Peyer's patch (tissue), 4 donors: ENCODE measurements around the gene RNH1. TPM values are rescaled to one million over a fixed set of nuclear protein-coding genes. Genes with fewer than 3 reads are reported as not detected.

Source experiments
- DNase-seq, 3 donors: peaks; one replicate each; pipeline ENCODE4 v3.0.0-alpha.2; 2017 to 2019
- H3K27ac ChIP-seq, 4 donors: fragments of 200-600 bp; sonication (generic); one replicate each; pipeline ENCODE4 v1.5.1; 2016 to 2019
- H3K27me3 ChIP-seq, 2 donors: fragments of 200-600 bp; sonication (generic); one replicate each; pipeline ENCODE4 v1.5.1; 2019
- H3K36me3 ChIP-seq, 3 donors: fragments of 200-600 bp; sonication (generic); one replicate each; pipeline ENCODE4 v1.5.1; 2016 to 2019
- H3K4me1 ChIP-seq, 4 donors: fragments of 200-600 bp; sonication (generic); one replicate each; pipeline ENCODE4 v1.5.1; 2016 to 2019
- H3K4me3 ChIP-seq, 4 donors: fragments of 200-600 bp; sonication (generic); 1 replicate in 3 of 4; 2 replicates in 1 of 4; pipeline ENCODE4 v1.5.1; 2016 to 2019; ENCODE audit warnings: mild to moderate bottlenecking in 1 of 4
- H3K9me3 ChIP-seq, 4 donors: fragments of 200-600 bp; sonication (generic); one replicate each; pipeline ENCODE4 v1.5.1; 2016 to 2019; ENCODE audit warnings: mild to moderate bottlenecking in 1 of 4
- CTCF ChIP-seq, 6 experiments: fragments of 450-650 bp in 4 of 6; fragments of 200-600 bp in 2 of 6; sonication (generic) in 1 of 6; IDR thresholded peaks; one replicate each; pipeline ENCODE4 v1.5.1; 2017 to 2019; ENCODE audit warnings: antibody characterized with exemption in 6 of 6, mild to moderate bottlenecking in 3 of 6, moderate library complexity in 1 of 6
- POLR2A ChIP-seq, 2 donors: fragments of 450-650 bp; IDR thresholded peaks; one replicate each; pipeline ENCODE4 v1.5.1; 2017; ENCODE audit warnings: antibody characterized with exemption in 2 of 2, mild to moderate bottlenecking in 2 of 2, moderate library complexity in 2 of 2
- total RNA-seq, 4 donors: library from RNA; depleted of rRNA; stranded (reverse); fragments of >200 nt; gene quantifications; one replicate each; pipeline ENCODE4 v1.1.0, GENCODE V29; 2016

Gene RNH1
- total RNA-seq, 4 donors from 2014 or later = 130 to 157 (median 137) TPM

DNA sequence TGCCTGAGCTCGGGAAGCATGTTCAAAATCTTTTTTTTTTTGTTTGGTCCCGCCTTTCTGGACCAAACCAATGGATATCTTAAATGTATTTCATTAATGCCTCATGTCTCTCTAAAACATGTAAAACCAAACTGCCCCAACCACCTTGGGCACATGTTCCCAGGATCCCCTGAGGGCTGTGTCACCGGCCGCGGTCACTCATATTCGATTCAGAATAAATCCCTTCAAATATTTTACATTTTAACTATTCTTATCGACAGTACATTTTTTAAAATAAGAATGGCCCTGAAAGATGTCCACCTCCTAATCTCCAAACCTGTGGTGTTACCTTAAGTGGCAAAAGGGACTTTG is 2.1 kb downstream of the RNH1 start:
- DNase-seq = no peak
- Histone ChIP-seq H3K4me3 (peak overlapping the region in 3 of 4 donors; percentile 43 to 56 (median 49)), H3K27me3 (no peaks in the 10 kb centered on the region), H3K4me1 (peaks cover 6 to 40% (median 19%) of the 10 kb centered on the region in 4 donors), H3K36me3 (peaks cover 0 to 31% (median 0%) of the 10 kb centered on the region in 3 donors), H3K27ac (peak overlapping the region in 3 of 4 donors; percentile 20 to 99 (median 56)), H3K9me3 (no peaks in the 10 kb centered on the region)
- no peak for TF ChIP-seq CTCF (IDR thresholded peaks at IDR 0.05)
- no peak for TF ChIP-seq POLR2A (IDR thresholded peaks at IDR 0.05)

GRCh38 chr11:504053-504993 is 2.7 kb downstream of the RNH1 start:
- Histone ChIP-seq H3K27ac (peak overlapping the region; percentile 20 to 73 (median 64)), H3K36me3 (peaks cover 0 to 37% (median 0%) of the 10 kb centered on the region in 3 donors), H3K4me1 (peaks cover 6 to 40% (median 19%) of the 10 kb centered on the region in 4 donors), H3K4me3 (peak overlapping the region; percentile 36 to 56 (median 46)), H3K9me3 (no peaks in the 10 kb centered on the region), H3K27me3 (no peaks in the 10 kb centered on the region)
- no peak for DNase-seq
- TF ChIP-seq CTCF (IDR thresholded peaks at IDR 0.05) (no peak), POLR2A (IDR thresholded peaks at IDR 0.05) (no peak)

DNA sequence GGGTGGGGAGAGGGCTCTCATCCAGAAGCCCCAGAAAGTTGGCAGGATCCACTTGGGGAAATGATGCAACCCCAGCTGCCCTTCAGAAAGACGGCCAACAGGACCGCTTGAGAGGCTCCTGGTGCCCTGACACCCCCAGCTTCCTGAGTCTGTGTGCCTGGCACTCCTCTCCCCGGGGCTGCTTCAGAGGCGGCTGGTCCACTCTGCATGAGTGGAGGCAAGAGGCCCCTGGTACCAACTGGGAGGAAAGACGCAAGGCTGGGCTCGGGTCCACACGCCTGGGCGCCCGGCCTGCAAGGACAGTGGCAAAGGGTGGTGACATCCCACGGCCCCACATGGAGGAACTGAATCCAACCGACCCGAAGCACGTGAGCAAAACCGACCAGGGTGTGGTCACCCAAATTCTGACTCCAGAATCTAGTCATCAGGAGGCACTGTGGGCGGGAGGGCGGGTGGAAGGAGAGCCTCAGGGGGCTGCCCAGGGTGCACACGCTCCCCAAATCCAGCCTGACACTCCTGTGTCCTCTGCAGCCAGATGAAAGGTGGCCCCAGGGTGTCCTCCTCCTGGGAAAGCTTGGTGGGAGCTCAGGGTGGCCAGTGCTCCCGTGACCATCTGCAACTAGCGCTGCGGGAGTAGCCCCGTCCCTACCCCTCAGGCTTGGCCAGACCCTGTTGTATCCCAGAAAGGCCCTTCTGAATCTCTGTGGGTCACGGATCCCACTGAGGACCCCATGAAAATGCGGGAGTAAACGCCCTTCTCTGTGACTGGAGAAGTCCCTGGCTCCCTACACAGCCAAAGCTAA is 3.7 kb downstream of the RNH1 start:
- no peaks in the 10 kb centered on the region for H3K9me3 ChIP-seq
- H3K27me3 ChIP-seq = no peaks in the 10 kb centered on the region
- DNase-seq = peak in 2 of 3 donors; percentile 49 to 68
- peak overlapping the region; percentile 36 to 56 (median 46) for H3K4me3 ChIP-seq
- peaks cover 0 to 37% (median 0%) of the 10 kb centered on the region in 3 donors for H3K36me3 ChIP-seq
- H3K4me1 ChIP-seq = peaks cover 6 to 40% (median 19%) of the 10 kb centered on the region in 4 donors
- no peak for TF ChIP-seq POLR2A (IDR thresholded peaks at IDR 0.05)
- no peak for TF ChIP-seq CTCF (IDR thresholded peaks at IDR 0.05)
- peak overlapping the region; percentile 20 to 73 (median 64) for H3K27ac ChIP-seq

GRCh38 chr11:502288-503178 is 4.5 kb downstream of the RNH1 start:
- Histone ChIP-seq H3K27me3 (no peaks in the 10 kb centered on the region), H3K9me3 (no peaks in the 10 kb centered on the region), H3K36me3 (peaks cover 0 to 45% (median 0%) of the 10 kb centered on the region in 3 donors), H3K4me1 (peaks cover 6 to 33% (median 17%) of the 10 kb centered on the region in 4 donors), H3K4me3 (no peak overlapping the region), H3K27ac (peak overlapping the region in 2 of 4 donors; percentile 6 to 73)
- peak in 1 of 3 donors; percentile 44 for DNase-seq
- TF ChIP-seq CTCF (IDR thresholded peaks at IDR 0.05) = no peak
- no peak for TF ChIP-seq POLR2A (IDR thresholded peaks at IDR 0.05)
